Fibroblast of skin of abdomen (primary cell): ENCODE results near the gene LRRC43.

ENCODE experiments used
- DNase-seq: peaks from one replicate; pipeline ENCODE4 v3.0.0-alpha.2; 2013

LRRC43 gene

DNA sequence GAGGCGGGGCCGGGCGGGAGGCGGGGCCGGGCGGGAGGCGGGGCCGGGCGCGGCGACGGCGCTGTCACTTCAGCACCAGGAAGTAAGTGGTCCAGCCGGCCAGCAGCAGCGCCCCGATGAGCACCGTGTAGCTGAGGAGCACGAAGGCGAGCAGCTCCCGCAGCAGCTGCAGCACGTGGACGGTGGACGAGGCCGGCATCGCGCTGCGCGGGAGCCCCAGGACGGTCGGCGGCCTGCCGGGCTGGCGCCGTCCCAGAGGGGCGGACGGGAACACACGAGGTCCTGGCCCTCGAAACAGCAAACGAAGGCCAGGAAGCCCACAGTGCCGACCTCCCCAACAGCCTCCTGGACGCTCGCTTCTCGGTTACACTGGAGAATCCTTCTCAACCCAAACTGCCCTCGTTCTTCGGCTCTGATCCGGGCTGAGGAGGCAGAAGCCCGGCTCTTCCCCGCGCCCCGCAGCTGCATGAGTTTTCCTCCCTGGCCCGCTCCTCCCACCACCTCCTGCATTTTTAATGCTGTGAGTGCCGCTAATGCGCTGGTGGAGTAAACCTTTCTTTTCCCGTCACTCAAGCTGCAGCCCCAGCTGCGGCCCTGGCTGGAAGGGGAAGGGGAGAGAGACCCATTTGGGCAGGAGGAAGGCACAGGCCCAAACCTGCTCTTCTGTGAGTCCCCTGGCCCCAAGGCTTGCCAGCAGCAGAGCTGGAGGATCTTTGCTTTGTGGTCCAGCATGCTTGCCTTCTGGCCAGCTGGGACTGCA lies 43.6 kb downstream of the LRRC43 start:
- DNase-seq = no peak

DNA sequence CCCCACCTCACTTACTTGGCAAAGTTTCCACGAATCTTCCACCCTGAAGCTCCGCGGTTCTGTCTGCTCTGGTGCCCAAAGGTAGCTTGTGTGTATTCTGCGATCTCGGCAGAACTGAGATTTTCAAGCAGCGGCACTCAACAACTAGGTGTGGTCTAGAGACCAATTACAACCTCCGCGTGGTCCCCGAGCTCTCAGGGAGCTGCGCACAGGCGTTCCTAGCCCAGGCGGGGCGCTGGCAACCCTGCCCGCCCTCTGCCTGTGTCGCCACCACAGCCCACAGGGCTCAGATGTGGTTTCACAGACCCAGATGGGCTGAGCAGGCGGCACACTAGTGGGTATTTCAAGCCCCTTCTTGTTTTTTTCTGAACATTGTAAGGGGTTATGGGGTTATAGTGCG lies 44.4 kb downstream of the LRRC43 start:
- DNase-seq = no peak

DNA sequence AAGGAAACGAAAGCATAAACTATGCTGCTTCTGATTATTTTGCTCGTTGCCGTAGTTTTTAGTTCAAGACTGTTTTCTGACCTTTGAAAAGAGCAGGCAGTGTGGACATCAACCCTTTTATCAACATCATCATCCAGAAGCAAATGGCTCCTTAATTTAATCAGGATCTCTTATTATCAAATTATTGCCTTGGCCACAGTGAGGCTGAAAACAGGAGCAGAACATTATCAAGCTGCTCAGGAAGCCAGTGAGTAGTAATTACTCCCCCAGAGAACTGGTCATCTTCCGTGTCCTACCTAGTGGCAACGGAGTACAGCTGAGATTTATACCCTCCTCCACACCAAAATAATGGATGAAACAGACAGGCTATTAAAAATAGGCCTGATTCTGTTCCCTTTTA lies 45.2 kb downstream of the LRRC43 start:
- no peak for DNase-seq

- DNase-seq = no peak
Measured at GRCh38 chr12:122230798-122231197, 47.9 kb downstream of the LRRC43 start.

DNA sequence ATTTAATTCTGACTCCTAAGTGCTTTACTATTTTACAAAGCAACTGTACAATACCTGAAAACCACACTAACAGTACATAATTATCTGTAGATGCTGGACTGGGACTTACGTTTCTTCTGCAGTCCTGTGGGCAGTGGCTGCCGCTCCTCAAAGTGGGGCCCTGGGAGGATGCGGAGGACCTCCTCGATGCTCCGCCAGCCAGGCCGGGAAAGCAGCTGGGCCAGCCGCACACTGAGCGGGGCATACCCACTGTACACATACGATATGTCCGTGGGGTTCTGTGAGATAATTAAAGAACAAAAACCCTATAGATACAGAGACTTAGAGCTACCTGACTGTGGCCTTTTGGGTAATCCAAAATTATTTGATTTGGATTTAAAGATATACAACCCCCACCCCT lies 49.8 kb downstream of the LRRC43 start:
- no peak for DNase-seq

DNA sequence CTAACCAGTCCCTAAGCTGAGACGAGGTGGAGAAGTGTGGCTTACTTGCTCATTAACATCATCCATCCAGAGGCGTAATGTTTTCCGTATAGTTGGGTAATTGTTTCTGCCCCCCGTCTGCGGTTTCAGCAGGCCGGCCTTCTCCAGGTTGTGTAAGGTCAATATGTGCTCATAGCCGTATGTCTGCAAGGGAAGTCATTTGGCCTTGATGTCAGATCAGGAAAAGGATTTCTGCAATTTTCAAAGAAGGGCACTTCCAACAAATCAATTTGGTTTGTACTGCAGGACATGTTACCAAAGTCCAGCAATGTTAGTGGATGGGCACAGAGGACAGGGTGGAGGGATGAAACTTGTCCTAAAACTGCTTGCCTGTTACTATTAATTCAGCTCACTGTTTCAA lies 52.8 kb downstream of the LRRC43 start:
- no peak for DNase-seq

GRCh38 chr12:122238861-122239260 lies 55.9 kb downstream of the LRRC43 start:
- DNase-seq = no peak

DNA sequence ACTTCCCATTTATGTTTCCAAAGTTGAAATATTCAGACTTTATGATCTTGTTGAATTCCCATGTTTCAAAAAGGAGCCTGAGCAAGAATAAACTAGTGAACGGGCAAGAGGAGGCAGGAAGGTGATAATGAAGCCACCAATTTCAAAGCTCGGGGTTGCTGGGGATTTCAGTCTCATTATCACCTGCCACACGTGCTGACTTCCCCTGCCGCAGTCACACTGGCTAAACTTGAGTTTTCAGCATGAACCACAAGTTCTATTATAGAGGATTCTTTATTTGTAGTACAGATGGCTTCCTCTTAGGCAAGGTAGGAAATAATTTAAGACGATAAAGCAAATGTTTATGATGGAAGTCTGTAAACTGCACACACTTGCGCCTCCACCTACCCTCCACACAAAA lies 61.0 kb downstream of the LRRC43 start:
- DNase-seq = no peak

DNA sequence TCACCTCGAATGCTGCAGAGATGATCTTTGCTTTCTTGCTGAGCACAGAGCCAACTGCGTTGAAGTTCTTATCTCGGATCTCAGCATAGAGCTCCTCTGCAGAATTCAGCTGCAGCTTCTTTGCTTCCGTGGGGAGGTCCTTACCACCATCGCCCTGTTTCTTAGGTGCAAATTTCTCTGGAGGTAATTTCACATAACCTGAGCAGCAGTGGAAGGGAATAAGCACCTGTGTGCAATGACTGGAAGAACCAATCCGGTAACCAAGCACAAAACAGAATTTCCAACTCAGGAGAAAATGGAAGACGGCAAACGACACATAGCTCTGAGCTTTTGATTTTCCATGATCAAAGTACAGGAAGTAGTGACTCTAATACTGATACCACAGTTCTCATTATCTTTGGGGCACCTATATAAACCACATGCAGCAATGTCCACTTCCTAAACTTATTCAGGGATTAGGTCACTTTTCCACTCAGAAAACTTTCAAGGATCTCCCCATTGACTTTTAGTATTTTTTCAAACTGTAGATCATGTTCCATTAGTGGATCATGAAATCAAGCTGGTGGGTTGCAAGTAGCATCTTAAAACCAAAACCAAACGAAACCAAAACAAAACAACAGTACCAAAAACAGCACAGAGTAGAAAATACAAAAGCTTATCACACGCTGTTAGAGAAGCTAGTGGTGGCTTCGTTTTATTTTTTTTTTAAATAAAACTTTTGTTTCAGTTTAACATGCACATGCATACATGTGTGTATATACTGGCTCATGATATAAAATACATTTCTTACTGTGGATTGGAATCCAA lies 61.8 kb downstream of the LRRC43 start:
- DNase-seq = no peak

DNA sequence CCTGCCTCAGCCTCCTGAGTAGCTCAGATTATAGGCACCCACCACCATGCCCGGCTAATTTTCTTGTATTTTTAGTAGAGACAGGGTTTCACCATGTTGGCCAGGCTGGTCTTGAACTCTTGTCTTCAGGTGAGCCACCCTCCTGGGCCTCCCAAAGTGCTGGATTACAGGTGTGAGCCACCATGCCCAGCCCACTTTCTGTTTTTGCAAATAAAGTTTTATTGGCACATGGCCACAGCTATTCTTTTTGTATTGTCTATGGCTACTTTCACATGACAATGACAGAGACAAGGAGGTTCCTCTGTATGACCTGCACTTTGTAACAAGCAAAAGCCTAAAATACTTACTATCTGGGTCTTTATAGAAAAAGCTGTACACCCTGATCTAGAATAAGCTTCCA lies 62.6 kb downstream of the LRRC43 start:
- no peak for DNase-seq

DNA sequence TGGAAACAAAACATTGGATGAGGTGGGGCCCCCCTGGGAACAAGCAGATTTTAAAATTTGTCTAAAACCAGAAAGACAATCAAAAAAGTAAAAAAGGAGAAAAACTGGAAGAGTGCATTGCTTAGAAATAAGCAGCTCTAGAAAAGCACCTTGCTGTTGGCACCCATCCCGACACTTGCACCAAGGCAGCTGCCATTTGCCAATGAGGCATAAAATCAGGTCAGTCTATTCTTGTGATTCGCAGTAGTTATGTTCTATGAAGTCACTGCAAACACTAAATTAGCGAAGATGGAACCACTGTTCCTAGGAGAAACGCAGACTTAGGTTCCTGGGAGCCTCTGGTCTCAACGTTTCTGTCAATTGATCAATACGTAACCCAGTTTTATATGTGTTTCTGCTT lies 67.1 kb downstream of the LRRC43 start:
- no peak for DNase-seq

DNA sequence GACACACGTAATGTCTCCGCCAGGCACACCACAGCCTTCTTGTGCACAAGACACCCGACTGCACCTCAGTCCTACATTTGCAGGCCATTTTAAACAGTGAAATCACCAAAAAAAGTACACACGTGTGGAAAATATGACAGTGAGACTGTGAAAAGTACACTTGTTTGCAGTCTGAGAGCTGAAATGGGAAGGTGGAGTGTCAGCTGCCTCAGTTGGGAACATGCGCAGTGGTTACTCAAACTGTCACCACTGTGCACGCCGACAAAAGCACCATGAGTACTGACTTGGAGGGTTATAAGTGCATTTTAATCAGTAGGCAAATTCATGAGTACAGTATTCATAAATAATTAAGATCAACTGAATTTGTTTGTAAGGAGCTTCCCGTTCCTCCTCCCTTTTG lies 67.6 kb downstream of the LRRC43 start:
- DNase-seq = no peak
